COLO668 (cell line): ENCODE results near the gene SKIC2.
"Not testable (repeated sequence)": the region's sequence is repeated elsewhere in the genome, so short reads cannot be mapped to it uniquely, and the experiment has no call there.

Experiments
- DNase-seq: peaks from one replicate; lab custom pipeline; 2025; ENCODE audit not compliant: unreplicated experiment; lab: John Stamatoyannopoulos, UW

Gene SKIC2

DNA sequence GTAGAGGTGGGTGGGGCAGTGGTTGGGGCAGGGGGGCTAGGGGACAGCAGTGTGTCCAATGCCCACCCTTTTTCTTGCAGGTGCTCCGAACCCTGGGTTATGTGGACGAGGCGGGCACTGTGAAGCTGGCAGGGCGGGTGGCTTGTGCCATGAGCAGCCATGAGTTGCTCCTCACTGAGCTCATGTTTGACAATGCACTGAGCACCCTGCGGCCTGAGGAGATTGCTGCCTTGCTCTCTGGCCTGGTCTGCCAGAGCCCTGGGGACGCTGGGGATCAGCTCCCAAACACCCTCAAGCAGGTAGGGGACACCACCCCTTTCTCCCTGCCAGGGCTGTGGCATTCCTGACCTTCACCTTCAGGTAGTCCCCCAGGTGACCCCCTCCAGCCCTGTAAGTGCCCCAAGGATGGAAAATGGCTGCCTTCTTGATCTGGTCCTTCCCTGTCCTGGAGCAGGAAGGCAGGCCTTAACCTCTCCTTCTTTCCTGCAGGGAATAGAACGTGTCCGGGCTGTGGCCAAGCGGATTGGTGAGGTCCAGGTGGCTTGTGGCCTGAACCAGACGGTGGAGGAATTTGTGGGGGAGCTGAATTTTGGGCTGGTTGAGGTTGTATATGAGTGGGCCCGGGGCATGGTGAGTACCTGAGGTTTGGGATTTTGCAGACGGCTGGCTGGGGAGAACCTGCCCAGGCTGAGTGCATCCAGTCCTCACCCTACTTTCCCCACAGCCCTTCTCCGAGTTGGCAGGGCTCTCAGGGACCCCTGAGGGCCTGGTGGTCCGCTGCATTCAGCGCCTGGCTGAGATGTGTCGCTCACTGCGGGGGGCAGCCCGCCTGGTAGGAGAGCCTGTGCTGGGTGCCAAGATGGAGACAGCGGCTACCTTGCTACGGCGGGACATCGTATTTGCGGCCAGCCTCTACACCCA, 10.1 kb downstream of the SKIC2 start:
- DNase-seq = no peak

- no peak for DNase-seq
These were observed 11.0 kb downstream of the SKIC2 start for GRCh38 chr6:31969712-31970603.

DNA sequence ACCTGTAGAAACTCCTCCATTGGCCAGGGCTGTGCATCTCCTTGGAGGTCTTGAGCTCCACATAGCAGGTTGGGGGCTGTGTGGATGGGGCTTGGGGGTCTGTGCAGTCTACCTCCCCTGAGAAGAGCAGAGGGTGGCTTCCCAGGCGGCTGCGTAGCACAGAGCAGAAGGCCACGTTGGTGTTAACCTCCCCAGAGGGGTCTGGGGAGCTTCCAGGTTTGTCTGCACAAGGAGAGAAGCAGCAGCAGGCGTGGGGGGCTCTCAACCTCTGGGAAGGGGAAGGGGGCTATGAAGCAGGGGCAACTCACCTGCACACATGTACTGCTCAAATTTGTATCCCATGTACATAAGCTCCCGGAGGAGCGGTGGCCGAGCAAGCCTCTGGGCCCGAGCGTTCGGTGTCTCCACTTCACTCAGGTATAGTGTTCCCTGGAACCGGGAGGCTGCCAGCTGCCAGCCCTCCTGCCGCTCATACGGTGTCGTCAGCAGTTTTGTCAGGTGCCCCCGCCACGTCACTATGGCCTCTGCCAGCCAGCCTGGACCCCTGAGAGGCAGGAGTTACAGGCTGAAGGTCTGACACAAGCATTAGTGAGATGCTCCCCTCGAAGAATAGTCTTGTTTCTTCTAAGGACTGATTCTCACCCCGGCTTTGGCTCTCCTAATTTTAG, 11.8 kb downstream of the SKIC2 start:
- DNase-seq = peak; percentile 63

- DNase-seq = peak; percentile 37
These were observed 12.5 kb downstream of the SKIC2 start for GRCh38 chr6:31971279-31971992.

GRCh38 chr6:31971993-31972708, 13.2 kb downstream of the SKIC2 start, which contains the start of gene DXO:
TSS of gene DXO (minus strand) at chr6:31972138. CDS start at chr6:31971675, 463 bp downstream.
- peak; percentile 96 for DNase-seq

GRCh38 chr6:31972709-31973350, 13.9 kb downstream of the SKIC2 start:
- no peak for DNase-seq

DNA sequence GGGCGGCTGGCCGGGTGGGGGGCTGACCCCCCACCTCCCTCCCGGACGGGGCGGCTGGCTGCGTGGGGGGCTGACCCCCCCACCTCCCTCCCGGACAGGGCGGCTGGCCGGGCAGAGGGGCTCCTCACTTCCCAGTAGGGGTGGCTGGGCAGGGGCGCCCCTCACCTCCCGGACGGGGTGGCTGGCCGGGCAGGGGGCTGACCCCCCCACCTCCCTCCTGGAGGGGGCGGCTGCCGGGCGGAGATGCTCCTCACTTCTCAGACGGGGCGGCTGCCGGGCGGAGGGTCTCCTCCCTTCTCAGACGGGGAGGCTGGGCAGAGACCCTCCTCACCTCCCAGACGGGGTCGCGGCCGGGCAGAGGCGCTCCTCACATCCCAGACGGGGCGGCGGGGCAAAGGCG, 17.1 kb downstream of the SKIC2 start:
- not testable (repeated sequence) for DNase-seq

DNA sequence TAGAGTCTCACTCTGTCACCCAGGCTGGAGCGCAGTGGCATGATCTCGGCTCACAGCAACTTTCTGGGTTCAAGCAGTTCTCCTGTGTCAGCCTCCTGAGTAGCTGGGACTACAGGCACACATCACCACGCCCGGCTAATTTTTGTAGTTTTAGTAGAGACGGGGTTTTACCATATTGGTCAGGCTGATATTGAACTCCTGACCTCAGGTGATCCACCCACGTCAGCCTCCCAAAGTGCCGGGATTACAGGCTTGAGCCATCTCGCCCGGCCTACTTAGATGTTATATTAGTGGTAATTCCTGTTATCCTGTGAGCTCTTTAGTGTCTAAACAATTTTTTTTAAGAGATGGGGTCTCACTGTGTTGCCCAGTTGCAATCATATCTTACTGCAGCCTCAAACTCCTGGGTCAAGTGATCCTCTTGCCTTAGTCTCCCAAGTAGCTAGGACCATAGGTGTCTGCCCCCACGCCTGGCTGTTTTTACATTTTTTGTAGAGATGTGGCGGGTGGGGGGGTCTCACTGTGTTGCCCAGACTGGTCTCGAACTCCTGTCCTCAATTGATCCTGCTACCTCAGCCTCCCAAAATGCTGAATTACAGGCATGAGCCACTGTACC, 18.9 kb downstream of the SKIC2 start:
- DNase-seq = no peak

DNA sequence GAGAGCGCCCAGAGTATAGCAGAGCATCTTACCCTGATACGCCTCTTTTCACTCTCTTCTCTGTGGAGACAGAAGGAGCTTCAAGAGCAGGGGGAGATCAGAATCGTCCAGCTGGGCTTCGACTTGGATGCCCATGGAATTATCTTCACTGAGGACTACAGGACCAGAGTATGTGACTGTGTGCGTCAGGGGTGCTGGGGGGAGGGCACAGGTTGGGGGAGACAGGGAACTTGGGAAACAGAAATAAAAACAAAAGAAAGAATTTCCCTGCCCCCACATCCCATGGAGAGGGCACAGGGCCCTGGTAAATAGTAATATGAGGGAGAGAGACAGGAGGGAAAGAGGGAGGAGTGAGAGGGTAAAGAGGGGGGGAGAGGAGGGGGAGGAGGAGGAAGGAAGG, 19.9 kb downstream of the SKIC2 start:
- no peak for DNase-seq

DNA sequence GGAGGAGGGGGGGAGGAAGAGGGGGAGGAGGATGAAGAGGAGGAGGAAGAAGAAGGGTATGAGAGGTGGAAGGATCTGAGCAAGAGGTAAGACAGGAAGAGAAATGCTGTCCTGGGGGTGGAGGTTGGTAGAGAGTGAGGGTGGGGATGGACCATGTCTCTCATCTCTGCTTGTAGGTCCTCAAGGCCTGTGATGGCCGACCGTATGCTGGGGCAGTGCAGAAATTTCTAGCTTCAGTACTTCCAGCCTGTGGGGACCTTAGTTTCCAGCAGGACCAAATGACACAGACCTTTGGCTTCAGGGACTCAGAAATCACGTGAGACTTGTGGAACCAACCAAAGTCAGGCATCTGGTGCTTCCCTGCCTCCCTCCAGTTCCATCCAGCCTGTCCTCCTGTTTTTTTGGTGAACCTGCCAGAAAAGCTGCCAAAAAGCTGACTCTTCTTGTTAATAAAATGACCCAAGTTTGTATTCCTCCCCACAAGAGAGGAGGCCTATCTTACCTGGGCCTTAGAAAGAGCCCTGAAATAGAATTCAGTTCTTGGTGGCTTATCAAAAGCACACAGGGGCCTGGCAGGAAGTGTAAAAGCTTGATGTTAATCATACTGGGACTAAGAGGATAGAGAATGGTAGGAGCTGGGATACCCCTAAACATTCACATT, 20.4 kb downstream of the SKIC2 start:
- no peak for DNase-seq

- not testable (repeated sequence) for DNase-seq
These were observed 21.4 kb downstream of the SKIC2 start for GRCh38 chr6:31980195-31980876.

GRCh38 chr6:31980998-31981397, 22.0 kb downstream of the SKIC2 start:
- not testable (repeated sequence) for DNase-seq

- not testable (repeated sequence) for DNase-seq
These were observed 22.8 kb downstream of the SKIC2 start, which contains the start of gene C4A for GRCh38 chr6:31981744-31982143. TSS of gene C4A (plus strand) at chr6:31982057. CDS start at chr6:31982108, 51 bp downstream.

- DNase-seq = not testable (repeated sequence)
These were observed 30.4 kb downstream of the SKIC2 start for GRCh38 chr6:31989363-31989762.

- DNase-seq = not testable (repeated sequence)
These were observed 35.4 kb downstream of the SKIC2 start for GRCh38 chr6:31994421-31994820.

DNA sequence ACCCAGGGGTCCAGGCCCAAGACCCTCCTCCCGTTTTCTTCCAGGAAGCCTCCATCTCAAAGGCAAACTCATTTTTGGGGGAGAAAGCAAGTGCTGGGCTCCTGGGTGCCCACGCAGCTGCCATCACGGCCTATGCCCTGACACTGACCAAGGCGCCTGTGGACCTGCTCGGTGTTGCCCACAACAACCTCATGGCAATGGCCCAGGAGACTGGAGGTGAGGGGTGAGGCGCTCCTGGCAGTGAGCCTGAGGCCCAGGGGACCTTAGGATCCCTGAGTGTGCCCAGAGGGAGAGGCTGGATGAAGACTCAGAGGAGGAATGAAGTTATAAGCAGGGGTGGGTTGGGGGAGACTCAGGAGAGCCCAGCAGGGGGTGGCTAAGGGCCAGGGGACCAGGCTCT, 37.4 kb downstream of the SKIC2 start:
- not testable (repeated sequence) for DNase-seq

DNA sequence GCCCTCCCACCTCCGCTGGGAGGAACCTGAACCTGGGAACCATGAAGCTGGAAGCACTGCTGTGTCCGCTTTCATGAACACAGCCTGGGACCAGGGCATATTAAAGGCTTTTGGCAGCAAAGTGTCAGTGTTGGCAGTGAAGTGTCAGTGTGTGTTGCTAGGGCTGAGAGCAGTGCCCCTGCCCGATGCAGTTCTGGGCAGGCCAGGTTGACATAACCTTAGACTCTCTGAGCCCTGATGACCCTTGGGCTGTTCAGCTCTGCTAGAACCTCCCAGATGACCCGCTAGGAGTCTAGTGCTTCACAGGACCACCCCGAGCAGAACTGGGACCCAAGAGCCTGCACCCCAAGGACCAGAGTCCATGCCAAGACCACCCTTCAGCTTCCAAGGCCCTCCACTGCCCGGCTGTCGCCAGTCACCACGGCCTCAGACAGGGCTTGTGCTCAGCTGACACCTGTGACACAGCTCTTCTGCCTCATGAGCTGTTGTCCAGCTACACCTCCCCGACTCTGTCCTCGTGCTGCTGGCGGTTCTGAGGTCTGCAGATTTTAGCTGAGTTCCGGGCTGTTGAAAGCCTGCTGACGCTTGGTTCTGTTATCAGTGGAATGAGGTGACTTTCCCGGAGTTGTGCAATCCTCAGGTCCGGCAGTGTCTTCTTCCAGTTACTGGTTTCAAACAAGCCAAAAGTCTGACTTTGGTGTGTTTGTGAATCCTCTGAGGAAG, 43.7 kb downstream of the SKIC2 start:
- not testable (repeated sequence) for DNase-seq
